ENCODE data around the gene DGKI.

The DGKI gene

GRCh38 chr7:137331378-137331777, 515.4 kb downstream of the DGKI start:
- no peak overlapping the region for H3K4me3 Mint-ChIP-seq
- no peaks in the 10 kb centered on the region for H3K4me1 Mint-ChIP-seq (ENCODE audit: low read depth)
- H3K9me3 Mint-ChIP-seq = no peaks in the 10 kb centered on the region
- H3K27ac Mint-ChIP-seq = no peak overlapping the region
- no peaks in the 10 kb centered on the region for H3K36me3 Mint-ChIP-seq (ENCODE audit: low read depth)
- no peaks in the 10 kb centered on the region for H3K27me3 Mint-ChIP-seq (ENCODE audit: low read depth)

Measured in T-helper 1 cell treated with Interleukin-12 subunit alpha and Interleukin-12 subunit beta and Interleukin-4 antibody, amounts not matched to agents 30 μg/mL and 1 μg/mL, for 36 hours (primary cell).